DOHH2 (cell line): Measurements from ENCODE around the gene RGCC.

ENCODE experiments used
- CTCF ChIP-seq: fragments of 200-600 bp; sonication (generic); IDR thresholded peaks from one replicate; pipeline ENCODE4 v1.5.1; 2014; ENCODE audit warnings: antibody characterized with exemption, mild to moderate bottlenecking, low read depth, low read length; ENCODE audit not compliant: poor library complexity, severe bottlenecking
- EZH2phosphoT487 ChIP-seq: fragments of 200-600 bp; sonication (generic); IDR thresholded peaks from 2 replicates; pipeline ENCODE4 v1.6.1; 2017; ENCODE audit warnings: borderline replicate concordance, mild to moderate bottlenecking, antibody characterized with exemption, low read length, moderate library complexity, mixed read lengths

- TF ChIP-seq CTCF (no peak), EZH2phosphoT487 (no peak)
Measured at GRCh38 chr13:41509971-41510370, 52.6 kb downstream of the RGCC start.
